Osteocyte (in vitro differentiated cells): Measurements from ENCODE around the gene PRKCQ. TPM values are rescaled to one million over a fixed set of nuclear protein-coding genes. Genes with fewer than 3 reads are reported as not detected.

Source experiments
- DNase-seq: peaks from one replicate; pipeline ENCODE4 v3.0.0; 2021; ENCODE audit warnings: mixed read lengths; ENCODE audit not compliant: unreplicated experiment; ENCODE audit errors: extremely low spot score
- H3K27ac Mint-ChIP-seq: one replicate; pipeline ENCODE4 v1.8.0; 2021; ENCODE audit warnings: mild to moderate bottlenecking, mixed read lengths; ENCODE audit not compliant: unreplicated experiment
- H3K27me3 Mint-ChIP-seq: one replicate; pipeline ENCODE4 v1.8.0; 2021; ENCODE audit warnings: mixed read lengths; ENCODE audit not compliant: unreplicated experiment
- H3K36me3 Mint-ChIP-seq: one replicate; pipeline ENCODE4 v1.8.0; 2021; ENCODE audit warnings: mixed read lengths; ENCODE audit not compliant: unreplicated experiment
- H3K4me1 Mint-ChIP-seq: one replicate; pipeline ENCODE4 v1.8.0; 2021; ENCODE audit warnings: mixed read lengths; ENCODE audit not compliant: unreplicated experiment
- H3K4me3 Mint-ChIP-seq: one replicate; pipeline ENCODE4 v1.8.0; 2021; ENCODE audit warnings: mild to moderate bottlenecking, moderate library complexity, mixed read lengths; ENCODE audit not compliant: unreplicated experiment
- H3K9me3 Mint-ChIP-seq: one replicate; pipeline ENCODE4 v1.8.0; 2021; ENCODE audit warnings: mixed read lengths; ENCODE audit not compliant: unreplicated experiment
- CTCF ChIP-seq: fragments of 200-600 bp; sonication (generic); IDR thresholded peaks from 2 replicates; pipeline ENCODE4 v1.5.0; 2021; ENCODE audit warnings: antibody characterized with exemption, mild to moderate bottlenecking, moderate library complexity
- total RNA-seq: library from RNA; stranded (reverse); gene quantifications from 2 replicates; pipeline ENCODE4 v1.2.1, GENCODE V29; 2021

Gene PRKCQ
- total RNA-seq, 1 donor from 2014 or later, result 0.11 TPM

- Mint-ChIP-seq H3K4me3 (no peak overlapping the region), H3K36me3 (no peaks in the 10 kb centered on the region), H3K9me3 (no peaks in the 10 kb centered on the region), H3K27ac (no peak overlapping the region), H3K4me1 (no peaks in the 10 kb centered on the region), H3K27me3 (no peaks in the 10 kb centered on the region)
- DNase-seq, result no peak
- no peak for TF ChIP-seq CTCF
These were observed 93.8 kb downstream of the PRKCQ start for GRCh38 chr10:6486309-6486708.

GRCh38 chr10:6482737-6483357 is 97.2 kb downstream of the PRKCQ start:
- no peak for DNase-seq
- H3K4me3 Mint-ChIP-seq, result no peak overlapping the region
- no peak for TF ChIP-seq CTCF
- no peaks in the 10 kb centered on the region for H3K27me3 Mint-ChIP-seq
- no peaks in the 10 kb centered on the region for H3K4me1 Mint-ChIP-seq
- H3K36me3 Mint-ChIP-seq, result no peaks in the 10 kb centered on the region
- no peaks in the 10 kb centered on the region for H3K9me3 Mint-ChIP-seq
- no peak overlapping the region for H3K27ac Mint-ChIP-seq

- H3K4me3 Mint-ChIP-seq, result no peak overlapping the region
- no peaks in the 10 kb centered on the region for H3K9me3 Mint-ChIP-seq
- H3K27me3 Mint-ChIP-seq, result no peaks in the 10 kb centered on the region
- no peak for DNase-seq
- TF ChIP-seq CTCF, result no peak
- H3K27ac Mint-ChIP-seq, result no peak overlapping the region
- no peaks in the 10 kb centered on the region for H3K36me3 Mint-ChIP-seq
- H3K4me1 Mint-ChIP-seq, result peaks cover 3% of the 10 kb centered on the region
These were observed 101.4 kb downstream of the PRKCQ start for GRCh38 chr10:6478722-6479121.

- Mint-ChIP-seq H3K27ac (no peak overlapping the region), H3K27me3 (no peaks in the 10 kb centered on the region), H3K9me3 (no peaks in the 10 kb centered on the region), H3K36me3 (no peaks in the 10 kb centered on the region), H3K4me1 (peaks cover 3% of the 10 kb centered on the region), H3K4me3 (no peak overlapping the region)
- no peak for DNase-seq
- TF ChIP-seq CTCF, result no peak
These were observed 103.1 kb downstream of the PRKCQ start for GRCh38 chr10:6476989-6477388.

- DNase-seq, result no peak
- no peak overlapping the region for H3K27ac Mint-ChIP-seq
- TF ChIP-seq CTCF, result no peak
- no peaks in the 10 kb centered on the region for H3K36me3 Mint-ChIP-seq
- H3K4me3 Mint-ChIP-seq, result no peak overlapping the region
- peaks cover 3% of the 10 kb centered on the region for H3K4me1 Mint-ChIP-seq
- peaks cover 5% of the 10 kb centered on the region for H3K9me3 Mint-ChIP-seq
- no peaks in the 10 kb centered on the region for H3K27me3 Mint-ChIP-seq
These were observed 105.2 kb downstream of the PRKCQ start for GRCh38 chr10:6474871-6475270.
